ENCODE data around the gene SYNJ2.

Gene SYNJ2

DNA sequence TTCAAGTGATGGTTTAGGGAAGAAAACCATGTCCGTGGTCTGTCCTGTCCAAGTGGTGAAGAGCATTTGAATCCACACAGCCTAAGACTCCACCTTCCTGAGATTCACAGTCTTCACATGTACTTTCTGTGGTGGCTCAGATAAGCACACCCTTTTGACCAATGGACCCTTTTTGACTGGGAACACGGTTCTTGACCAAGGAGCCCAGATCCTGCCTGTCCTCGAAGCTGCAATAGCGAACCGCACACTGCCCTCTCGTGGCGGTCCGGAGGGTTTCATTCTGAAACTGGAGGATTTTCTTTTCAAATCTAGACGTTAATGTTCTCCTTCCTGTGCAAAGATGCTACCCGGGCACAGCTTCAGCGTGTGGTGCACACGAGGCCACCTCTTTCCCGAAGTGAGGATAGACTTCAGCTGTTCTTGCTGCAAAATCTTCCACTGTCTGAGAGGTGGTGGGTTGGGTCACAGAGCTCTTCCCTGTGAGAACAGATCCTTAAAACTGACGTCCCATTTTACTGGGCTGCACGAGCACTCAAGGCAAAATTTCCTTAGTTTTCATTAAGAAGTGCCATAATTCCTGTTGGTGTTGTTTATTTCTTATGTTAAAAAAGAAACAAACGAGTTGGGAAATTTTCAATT is 90.5 kb downstream of the SYNJ2 start:
- TF ChIP-seq, protein P1, sequence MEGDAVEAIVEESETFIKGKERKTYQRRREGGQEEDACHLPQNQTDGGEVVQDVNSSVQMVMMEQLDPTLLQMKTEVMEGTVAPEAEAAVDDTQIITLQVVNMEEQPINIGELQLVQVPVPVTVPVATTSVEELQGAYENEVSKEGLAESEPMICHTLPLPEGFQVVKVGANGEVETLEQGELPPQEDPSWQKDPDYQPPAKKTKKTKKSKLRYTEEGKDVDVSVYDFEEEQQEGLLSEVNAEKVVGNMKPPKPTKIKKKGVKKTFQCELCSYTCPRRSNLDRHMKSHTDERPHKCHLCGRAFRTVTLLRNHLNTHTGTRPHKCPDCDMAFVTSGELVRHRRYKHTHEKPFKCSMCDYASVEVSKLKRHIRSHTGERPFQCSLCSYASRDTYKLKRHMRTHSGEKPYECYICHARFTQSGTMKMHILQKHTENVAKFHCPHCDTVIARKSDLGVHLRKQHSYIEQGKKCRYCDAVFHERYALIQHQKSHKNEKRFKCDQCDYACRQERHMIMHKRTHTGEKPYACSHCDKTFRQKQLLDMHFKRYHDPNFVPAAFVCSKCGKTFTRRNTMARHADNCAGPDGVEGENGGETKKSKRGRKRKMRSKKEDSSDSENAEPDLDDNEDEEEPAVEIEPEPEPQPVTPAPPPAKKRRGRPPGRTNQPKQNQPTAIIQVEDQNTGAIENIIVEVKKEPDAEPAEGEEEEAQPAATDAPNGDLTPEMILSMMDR (conservative IDR thresholded peaks at IDR 0.05) = peak; percentile 84
- no peak overlapping the region for H3K27ac ChIP-seq

DNA sequence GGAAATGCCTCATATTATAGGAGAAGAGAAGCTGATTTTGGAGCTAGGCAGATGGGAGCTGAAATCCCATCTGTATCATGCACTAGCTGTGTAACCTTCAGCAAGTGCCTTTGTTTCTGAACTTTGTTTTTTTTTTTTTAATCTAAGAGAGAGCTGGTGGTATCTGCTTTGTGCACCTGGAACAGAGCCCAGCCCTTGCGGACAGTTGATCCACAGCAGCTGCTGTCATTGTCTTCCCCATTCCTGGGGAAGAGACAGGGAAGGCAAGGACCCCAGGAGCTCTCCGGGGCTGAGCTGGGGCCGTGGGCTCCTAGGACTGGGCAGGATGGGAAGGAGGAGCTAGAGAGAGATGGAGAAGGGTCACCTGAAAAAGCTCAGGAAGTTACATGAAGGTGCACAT is 92.1 kb downstream of the SYNJ2 start:
- TF ChIP-seq, protein P1 (conservative IDR thresholded peaks at IDR 0.05) = no peak
- no peak overlapping the region for H3K27ac ChIP-seq

DNA sequence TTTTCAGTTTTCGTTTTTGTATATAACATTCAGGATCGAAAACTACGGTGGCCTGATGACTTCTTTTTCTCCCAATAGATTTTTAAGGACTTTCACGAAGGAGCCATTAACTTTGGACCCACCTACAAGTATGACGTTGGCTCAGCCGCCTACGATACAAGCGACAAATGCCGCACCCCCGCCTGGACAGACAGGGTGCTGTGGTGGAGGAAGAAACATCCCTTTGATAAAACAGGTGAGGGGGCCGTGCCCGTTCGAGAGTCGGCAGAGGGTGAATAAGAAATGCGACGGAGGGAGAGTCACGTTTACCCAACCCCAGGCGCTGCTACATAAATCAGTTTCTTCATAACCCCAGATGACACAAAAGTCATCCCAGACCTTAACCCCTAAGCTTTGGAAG is 94.9 kb downstream of the SYNJ2 start:
- TF ChIP-seq, protein P1 (conservative IDR thresholded peaks at IDR 0.05) = no peak
- no peak overlapping the region for H3K27ac ChIP-seq

DNA sequence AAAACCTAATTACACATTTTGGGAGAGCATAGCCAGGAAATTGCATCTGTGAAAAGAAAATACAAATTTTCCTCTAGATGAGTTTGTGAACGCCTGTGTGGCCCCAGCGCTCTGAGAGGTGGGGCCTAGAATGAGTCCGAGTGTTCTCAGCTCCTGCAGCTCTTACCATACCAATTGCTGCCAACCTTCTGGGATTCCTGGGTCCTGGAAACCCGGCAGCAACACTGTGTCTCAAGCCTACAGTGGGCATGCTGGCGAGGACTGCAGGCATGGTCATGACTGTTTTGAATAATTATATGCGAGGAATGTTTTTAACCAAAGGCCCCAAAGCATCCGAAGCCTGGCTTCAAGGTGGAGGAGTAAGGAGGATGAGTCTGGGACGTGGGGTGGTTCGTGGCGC is 96.0 kb downstream of the SYNJ2 start:
- no peak overlapping the region for H3K27ac ChIP-seq
- TF ChIP-seq, protein P1 (conservative IDR thresholded peaks at IDR 0.05) = no peak

DNA sequence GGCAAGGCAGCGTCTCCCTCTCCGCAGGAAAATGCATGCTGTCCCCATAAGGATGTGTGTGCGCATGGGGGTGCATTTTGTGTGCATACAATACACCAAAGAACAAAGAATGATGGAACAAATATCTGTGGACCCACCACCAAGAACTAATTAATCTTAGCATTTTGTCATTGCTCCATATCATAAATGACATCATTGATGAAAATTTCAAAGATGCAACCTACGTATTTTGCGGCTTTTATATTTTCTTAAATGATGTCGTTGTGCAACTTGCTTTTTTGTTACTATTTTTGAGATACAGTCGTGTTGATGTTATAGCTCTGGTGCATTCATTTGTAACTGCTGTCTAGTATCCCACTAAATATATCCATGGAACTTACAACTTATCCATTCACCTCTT is 96.7 kb downstream of the SYNJ2 start:
- TF ChIP-seq, protein P1 (conservative IDR thresholded peaks at IDR 0.05) = no peak
- H3K27ac ChIP-seq = no peak overlapping the region

DNA sequence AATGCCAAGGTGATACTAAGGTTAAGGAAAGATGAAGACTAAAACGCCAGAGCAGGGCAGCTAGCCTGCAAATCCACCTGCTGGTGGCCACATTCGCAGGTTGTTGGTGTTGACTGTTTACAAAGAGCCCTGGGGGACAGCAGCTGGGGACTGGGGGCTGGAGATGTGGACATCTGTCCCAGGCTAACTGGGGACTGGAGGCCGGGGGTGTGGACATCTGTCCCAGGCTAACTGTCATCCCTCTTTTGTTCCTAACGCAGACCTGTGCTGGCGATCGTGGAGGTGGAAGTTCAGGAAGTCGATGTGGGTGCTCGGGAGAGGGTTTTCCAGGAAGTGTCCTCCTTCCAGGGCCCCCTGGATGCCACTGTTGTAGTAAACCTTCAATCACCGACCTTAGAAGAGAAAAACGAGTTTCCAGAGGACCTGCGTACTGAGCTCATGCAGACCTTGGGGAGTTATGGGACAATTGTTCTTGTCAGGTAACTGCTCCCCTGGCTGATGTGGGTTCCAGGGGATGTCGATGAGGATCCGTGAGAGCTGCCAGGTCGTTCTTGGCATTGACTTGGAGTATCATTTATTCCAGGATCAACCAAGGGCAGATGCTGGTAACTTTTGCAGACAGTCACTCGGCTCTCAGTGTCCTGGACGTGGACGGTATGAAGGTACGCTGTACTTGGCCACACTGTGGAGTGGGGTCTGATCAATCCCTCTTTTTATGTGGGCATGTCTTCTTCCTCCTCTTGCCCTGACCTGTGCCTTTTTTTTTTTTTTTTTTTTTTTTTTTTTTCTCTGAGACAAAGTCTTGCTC is 99.4 kb downstream of the SYNJ2 start:
- TF ChIP-seq, protein P1 (conservative IDR thresholded peaks at IDR 0.05) = no peak
- H3K27ac ChIP-seq = no peak overlapping the region

DNA sequence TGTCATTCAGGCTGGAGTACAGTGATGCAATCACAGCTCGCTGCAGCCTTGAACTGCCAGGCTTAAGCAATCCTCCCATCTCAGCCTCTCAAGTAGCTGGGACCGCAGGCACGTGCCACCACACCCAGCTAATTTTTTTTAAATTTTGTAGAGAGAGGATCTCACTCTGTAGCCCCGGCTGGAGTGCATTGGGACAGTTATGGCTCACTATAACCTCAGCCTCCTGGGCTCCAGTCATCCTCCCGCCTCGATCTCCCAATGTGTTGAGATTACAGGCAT is 99.9 kb downstream of the SYNJ2 start:
- no peak overlapping the region for H3K27ac ChIP-seq
- TF ChIP-seq, protein P1 (conservative IDR thresholded peaks at IDR 0.05) = no peak
